Sigmoid colon (tissue), 3 donors: Measurements from ENCODE around the gene GSAP.

Experiments
- CTCF ChIP-seq, 4 experiments: fragments of 450-650 bp in 3 of 4; fragments of 200-600 bp in 1 of 4; IDR thresholded peaks; one replicate each; pipeline ENCODE4 v1.5.1; 2016 to 2019; ENCODE audit warnings: antibody characterized with exemption in 4 of 4, mild to moderate bottlenecking in 3 of 4, moderate library complexity in 2 of 4
- POLR2A ChIP-seq, 2 donors: fragments of 450-650 bp; IDR thresholded peaks; one replicate each; pipeline ENCODE4 v1.6.1; 2016; ENCODE audit warnings: antibody characterized with exemption in 2 of 2, mild to moderate bottlenecking in 2 of 2, moderate library complexity in 2 of 2

GRCh38 chr7:77368974-77369373 lies 47.2 kb downstream of the GSAP start:
- TF ChIP-seq CTCF (IDR thresholded peaks at IDR 0.05) (no peak), POLR2A (IDR thresholded peaks at IDR 0.05) (no peak)
